SK-N-SH (cell line): Measurements from ENCODE around the gene PHLPP1. TPM values are rescaled to one million over a fixed set of nuclear protein-coding genes. Genes with fewer than 3 reads are reported as not detected.
"Not testable (repeated sequence)": the region's sequence is repeated elsewhere in the genome, so short reads cannot be mapped to it uniquely, and the experiment has no call there.

Source experiments
- CTCF ChIA-PET: fragments of 300-600, 350-600 bp; formaldehyde crosslinking; extraction: SDS; loops from one replicate; lab custom pipeline; 2021; lab: Yijun Ruan, JAX
- POLR2A ChIA-PET: fragments of 350-600 bp; sonication (Branson Sonifier 250); formaldehyde crosslinking; extraction: SDS; loops from one replicate; lab custom pipeline; 2020; ENCODE audit warnings: antibody characterized with exemption, inconsistent platforms; lab: Yijun Ruan, JAX
- DNase-seq: peaks from one replicate; pipeline ENCODE4 v3.0.0; 2012
- H2AFZ ChIP-seq: fragments of 200-600 bp; sonication (generic); 2 replicates; pipeline ENCODE4 v1.8.1; 2016; ENCODE audit warnings: antibody characterized with exemption, mild to moderate bottlenecking, low read depth
- H3F3A ChIP-seq: fragments of 200-600 bp; sonication (generic); replicated peaks from 2 replicates; pipeline ENCODE3; 2016; ENCODE audit warnings: antibody characterized with exemption, mild to moderate bottlenecking; ENCODE audit not compliant: insufficient read depth
- H3K27ac ChIP-seq, 2 experiments: fragments of 200-500 bp in 1 of 2; fragments of 200-600 bp in 1 of 2; sonication (Bioruptor generic) in 1 of 2; sonication (generic), shearing (Covaris generic) in 1 of 2; 2 replicates each; pipeline versions ENCODE4 v1.5.1 to v1.6.1; 2014 to 2016; ENCODE audit warnings: low read depth in 2 of 2, inconsistent platforms in 1 of 2, low read length in 1 of 2, mild to moderate bottlenecking in 1 of 2, mixed read lengths in 1 of 2
- H3K27me3 ChIP-seq: fragments of 200-600 bp; sonication (generic), shearing (Covaris generic); 2 replicates; pipeline ENCODE4 v1.6.1; 2016; ENCODE audit warnings: mixed run types; ENCODE audit not compliant: insufficient read depth
- H3K36me3 ChIP-seq, 2 experiments: fragments of 200-500 bp in 1 of 2; fragments of 200-600 bp in 1 of 2; sonication (Bioruptor generic) in 1 of 2; sonication (generic) in 1 of 2; replicated peaks in 1 of 2; 2 replicates each; pipeline versions ENCODE3 to v1.5.1; 2014 to 2016; ENCODE audit warnings: low read length in 1 of 2, mild to moderate bottlenecking in 1 of 2; ENCODE audit not compliant: insufficient read depth in 2 of 2, control insufficient read depth in 1 of 2
- H3K4me1 ChIP-seq, 2 experiments: fragments of 200-500 bp in 1 of 2; fragments of 200-600 bp in 1 of 2; sonication (Bioruptor generic) in 1 of 2; sonication (generic), shearing (Covaris generic) in 1 of 2; 2 replicates each; pipeline versions ENCODE4 v1.5.1 to v1.6.1; 2014 to 2016; ENCODE audit warnings: low read depth in 1 of 2, low read length in 1 of 2, mixed run types in 1 of 2; ENCODE audit not compliant: insufficient read depth in 2 of 2, control insufficient read depth in 1 of 2
- H3K4me2 ChIP-seq: fragments of 200-600 bp; sonication (generic), shearing (Covaris generic); 2 replicates; pipeline ENCODE4 v1.6.1; 2017; ENCODE audit warnings: mixed run types
- H3K4me3 ChIP-seq, 2 experiments: fragments of 200-500 bp in 1 of 2; fragments of 200-600 bp in 1 of 2; sonication (Bioruptor generic) in 1 of 2; sonication (generic), shearing (Covaris generic) in 1 of 2; 2 replicates each; pipeline versions ENCODE4 v1.5.1 to v1.8.1; 2014 to 2016; ENCODE audit warnings: low read depth in 2 of 2, inconsistent platforms in 1 of 2, low read length in 1 of 2, mild to moderate bottlenecking in 1 of 2, mixed read lengths in 1 of 2, moderate library complexity in 1 of 2
- H3K79me2 ChIP-seq: fragments of 200-600 bp; sonication (generic); 2 replicates; pipeline ENCODE4 v1.8.1; 2017; ENCODE audit warnings: mild to moderate bottlenecking; ENCODE audit not compliant: insufficient read depth
- H3K9ac ChIP-seq: fragments of 200-600 bp; sonication (generic); 2 replicates; pipeline ENCODE4 v1.6.1; 2017; ENCODE audit warnings: mixed run types
- H3K9me2 ChIP-seq: fragments of 200-600 bp; sonication (generic); 2 replicates; pipeline ENCODE4 v1.6.1; 2017; ENCODE audit warnings: mixed run types
- H3K9me3 ChIP-seq: fragments of 200-600 bp; sonication (generic); 2 replicates; pipeline ENCODE4 v1.6.1; 2017; ENCODE audit warnings: mixed run types, mild to moderate bottlenecking, moderate library complexity
- H4K20me1 ChIP-seq: fragments of 200-600 bp; sonication (generic); 2 replicates; pipeline ENCODE4 v1.6.1; 2017; ENCODE audit warnings: mild to moderate bottlenecking, mixed run types; ENCODE audit not compliant: insufficient read depth
- ELF1 ChIP-seq: IDR thresholded peaks from 2 replicates; pipeline ENCODE4 v1.4.0; 2012
- FOXJ3 ChIP-seq: sonication (generic); formaldehyde crosslinking; IDR thresholded peaks from 2 replicates; pipeline ENCODE4 v1.5.1; 2020; ENCODE audit warnings: mild to moderate bottlenecking, missing genetic modification reagents
- FOXM1 ChIP-seq: IDR thresholded peaks from 2 replicates; pipeline ENCODE4 v1.4.0; 2012; ENCODE audit warnings: low read depth, mild to moderate bottlenecking
- GABPA ChIP-seq: IDR thresholded peaks from 2 replicates; pipeline ENCODE4 v1.4.0; 2012; ENCODE audit warnings: low read depth, mild to moderate bottlenecking
- JUND ChIP-seq: IDR thresholded peaks from 2 replicates; pipeline ENCODE4 v1.4.0; 2012
- MAX ChIP-seq: IDR thresholded peaks from 2 replicates; pipeline ENCODE4 v1.4.0; 2012; ENCODE audit warnings: low read depth
- MEF2A ChIP-seq: IDR thresholded peaks from 2 replicates; pipeline ENCODE4 v1.4.0; 2012; ENCODE audit warnings: low read depth, borderline replicate concordance
- MXI1 ChIP-seq: IDR thresholded peaks from 2 replicates; pipeline ENCODE4 v1.6.1; 2012; ENCODE audit warnings: mild to moderate bottlenecking, low read depth, low read length, improper control_type of control experiment
- NFIC ChIP-seq: IDR thresholded peaks from 2 replicates; pipeline ENCODE4 v1.4.0; 2012; ENCODE audit warnings: borderline replicate concordance
- NRF1 ChIP-seq: IDR thresholded peaks from 2 replicates; pipeline ENCODE4 v1.6.1; 2012; ENCODE audit warnings: low read depth, mild to moderate bottlenecking, low read length
- PBX3 ChIP-seq: IDR thresholded peaks from 2 replicates; pipeline ENCODE4; 2012
- RCOR1 ChIP-seq: fragments of 150-350 bp; IDR thresholded peaks from 2 replicates; pipeline ENCODE4 v1.6.1; 2017; ENCODE audit warnings: antibody characterized with exemption, low read length
- RXRA ChIP-seq: IDR thresholded peaks from 2 replicates; pipeline ENCODE4 v1.4.0; 2012; ENCODE audit warnings: low read depth, mild to moderate bottlenecking, borderline replicate concordance
- TEAD4 ChIP-seq: IDR thresholded peaks from 2 replicates; pipeline ENCODE4 v1.4.0; 2012; ENCODE audit warnings: mild to moderate bottlenecking, borderline replicate concordance; ENCODE audit not compliant: insufficient read depth
- USF2 ChIP-seq: fragments of 150-350 bp; IDR thresholded peaks from 2 replicates; pipeline ENCODE4 v1.6.1; 2017; ENCODE audit warnings: antibody characterized with exemption, low read length, low read depth, borderline replicate concordance
- WGBS: methylation state at CpG from one replicate; pipeline ENCODE4 v1.1.6; 2017; ENCODE audit warnings: low lambda C conversion rate; 5-methylcytosine and 5-hydroxymethylcytosine counted together
- polyA plus RNA-seq, 3 experiments: library from polyadenylated mRNA; depleted of rRNA; stranded (reverse); fragments of >200 nt; gene quantifications; 2 replicates each; pipeline ENCODE4 v1.2.3, GENCODE V29; 2012

The PHLPP1 gene
- polyA plus RNA-seq, 1 of the 3 experiments (the other 2 are of a cell fraction): 4.6 TPM

GRCh38 chr18:62697636-62698035 lies 17.7 kb upstream of the PHLPP1 start:
- H3K27me3 ChIP-seq: no peaks in the 10 kb centered on the region; the same call in 1 of the 2 replicates
- DNase-seq: no peak

GRCh38 chr18:62702259-62702658 lies 13.1 kb upstream of the PHLPP1 start:
- no peak for TF ChIP-seq FOXM1
- TF ChIP-seq NFIC: no peak
- Histone ChIP-seq H3K36me3 (no peaks in the 10 kb centered on the region), H3K4me1 (no peaks in the 10 kb centered on the region), H4K20me1 (no peaks in the 10 kb centered on the region), H3F3A (no peaks in the 10 kb centered on the region), H3K27me3 (no peaks in the 10 kb centered on the region), H3K4me2 (no peak overlapping the region), H2AFZ (no peak overlapping the region), H3K27ac (no peak overlapping the region), H3K9me3 (no peaks in the 10 kb centered on the region), H3K9ac (no peak overlapping the region), H3K4me3 (no peak overlapping the region), H3K9me2 (no peaks in the 10 kb centered on the region), H3K79me2 (no peaks in the 10 kb centered on the region)
- CTCF ChIA-PET: interaction anchor here (0.8 to 1.4 kb wide), 3 partner anchors 9 to 280 kb away, joined by 3 to 7 read pairs (median 4); no protein-coding TSS in a partner anchor
- WGBS: 100% methylated on average over 1 of the region's 9 CpGs
- POLR2A ChIA-PET: no interaction called here
- DNase-seq: no peak

More at GRCh38 chr18:62697636-62698035, 17.7 kb upstream of the PHLPP1 start:
- Histone ChIP-seq H3K4me2 (no peak overlapping the region), H3K36me3 (no peaks in the 10 kb centered on the region), H3K79me2 (no peaks in the 10 kb centered on the region), H2AFZ (no peak overlapping the region), H3K9me2 (no peaks in the 10 kb centered on the region), H3K9me3 (no peaks in the 10 kb centered on the region), H3K27ac (no peak overlapping the region), H3F3A (no peaks in the 10 kb centered on the region), H3K4me1 (no peaks in the 10 kb centered on the region), H3K4me3 (no peak overlapping the region), H3K9ac (no peak overlapping the region), H4K20me1 (no peaks in the 10 kb centered on the region)
- ChIA-PET CTCF (interaction anchor here (0.6 to 2.6 kb wide), 3 partner anchors 17 to 1164 kb away, joined by 3 to 8 read pairs (median 7); partner anchors contain the start of gene PHLPP1), POLR2A (no interaction called here)
- no peak for TF ChIP-seq RCOR1
- no peak for TF ChIP-seq NFIC
- no peak for TF ChIP-seq GABPA
- no peak for TF ChIP-seq MEF2A
- TF ChIP-seq MAX: no peak
- TF ChIP-seq TEAD4: no peak
- no peak for TF ChIP-seq RXRA
- TF ChIP-seq FOXM1: no peak
- no peak for TF ChIP-seq ELF1
- no peak for TF ChIP-seq NRF1
- no peak for TF ChIP-seq MXI1
- TF ChIP-seq FOXJ3 (CRISPR knock-in tag): no peak
- no peak for TF ChIP-seq USF2
- TF ChIP-seq JUND: no peak
- no peak for TF ChIP-seq PBX3

- H3K4me2 ChIP-seq, H3K9me3 ChIP-seq, H3K36me3 ChIP-seq, H3K79me2 ChIP-seq, DNase-seq, H2AFZ ChIP-seq, H3K9me2 ChIP-seq, H3K27ac ChIP-seq, H3K27me3 ChIP-seq, H3K9ac ChIP-seq, CTCF ChIA-PET, POLR2A ChIA-PET, H3K4me3 ChIP-seq, H3K4me1 ChIP-seq, H4K20me1 ChIP-seq, H3F3A ChIP-seq: not testable (repeated sequence)
- WGBS: 95% methylated on average over 8 of the region's 8 CpGs
These were observed 8.5 kb upstream of the PHLPP1 start for GRCh38 chr18:62706879-62707278.

GRCh38 chr18:62709908-62710307 lies 5.4 kb upstream of the PHLPP1 start:
- POLR2A ChIA-PET, H3K36me3 ChIP-seq, H4K20me1 ChIP-seq, H3K79me2 ChIP-seq, H3K27ac ChIP-seq, H3K4me1 ChIP-seq, H3K9me2 ChIP-seq, H3K4me2 ChIP-seq, DNase-seq, H3K27me3 ChIP-seq, H3K9me3 ChIP-seq, H3K9ac ChIP-seq, H3K4me3 ChIP-seq, H3F3A ChIP-seq, H2AFZ ChIP-seq: not testable (repeated sequence)
- 90% methylated on average over 11 of the region's 11 CpGs for WGBS
- CTCF ChIA-PET: interaction anchor here (0.6 to 2.9 kb wide), 4 partner anchors 124 to 272 kb away, joined by 3 to 13 read pairs (median 8); no protein-coding TSS in a partner anchor
